ENCODE data around the gene SLC43A2.
"Not testable (repeated sequence)": the region's sequence is repeated elsewhere in the genome, so short reads cannot be mapped to it uniquely, and the experiment has no call there.

Gene SLC43A2

DNA sequence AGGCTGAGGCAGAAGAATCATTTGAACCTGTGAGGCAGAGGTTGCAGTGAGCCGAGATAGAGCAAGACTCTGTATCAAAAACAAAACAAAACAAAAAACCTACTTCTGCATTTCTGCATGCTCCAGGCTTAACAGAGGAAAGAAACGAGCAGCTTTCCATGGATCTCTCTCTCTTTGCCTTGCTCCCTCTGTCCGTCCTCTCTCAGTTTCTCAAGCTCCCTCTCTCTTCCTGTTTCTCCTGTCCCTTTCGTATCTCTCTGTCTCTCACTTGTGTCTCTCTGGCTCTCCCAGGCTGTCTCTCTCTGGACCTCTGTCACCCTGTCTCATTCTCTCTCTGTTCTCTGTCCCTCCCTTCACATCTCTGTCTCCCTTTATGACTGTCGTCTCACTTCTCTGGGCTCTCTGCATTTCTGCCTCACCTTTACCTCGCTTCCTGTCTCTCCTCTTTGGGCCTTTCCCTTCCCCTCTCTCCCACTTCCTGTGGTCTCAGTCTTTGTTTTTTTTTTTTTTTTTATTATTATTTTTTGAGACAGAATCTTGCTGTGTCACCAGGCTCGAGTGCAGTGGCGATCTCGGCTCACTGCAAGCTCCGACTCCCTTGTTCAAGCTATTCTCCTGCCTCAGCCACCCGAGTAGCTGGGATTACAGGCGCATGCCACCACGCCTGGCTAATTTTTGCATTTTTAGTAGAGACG is 62.0 kb downstream of the SLC43A2 start:
- Histone ChIP-seq H3K4me3 (ENCODE audit: low read depth in 1 of 2, low read length in 2 of 2) (peak overlapping the region in 1 of 2 experiments; percentile 1; a peak in 1 of 4 replicates), H3K9me3 (ENCODE audit: insufficient read depth, low read length, severe bottlenecking) (no peaks in the 10 kb centered on the region), H2AFZ (ENCODE audit: low read depth, low read length) (peak overlapping the region; percentile 69), H3K9ac (ENCODE audit: low read depth, low read length) (peak overlapping the region; percentile 37), H3K4me2 (ENCODE audit: insufficient read depth, low read length) (peak overlapping the region; percentile 39), H3K27me3 (ENCODE audit: insufficient read depth, low read length, poor library complexity) (no peaks in the 10 kb centered on the region), H3K4me1 (ENCODE audit: insufficient read depth, low read length) (peaks cover 46% of the 10 kb centered on the region), H3K79me2 (ENCODE audit: insufficient read depth, low read length) (peaks cover 12% of the 10 kb centered on the region), H4K20me1 (ENCODE audit: insufficient read depth, low read length) (peaks cover 4% of the 10 kb centered on the region), H3K27ac (ENCODE audit: low read length) (peak overlapping the region; percentile 79), H3K36me3 (ENCODE audit: insufficient read depth, low read length) (no peaks in the 10 kb centered on the region)
- DNase-seq (peak; percentile 60), ATAC-seq (ENCODE audit: insufficient read depth, low read depth) (peak; percentile 56)
- TF ChIP-seq, protein P1, sequence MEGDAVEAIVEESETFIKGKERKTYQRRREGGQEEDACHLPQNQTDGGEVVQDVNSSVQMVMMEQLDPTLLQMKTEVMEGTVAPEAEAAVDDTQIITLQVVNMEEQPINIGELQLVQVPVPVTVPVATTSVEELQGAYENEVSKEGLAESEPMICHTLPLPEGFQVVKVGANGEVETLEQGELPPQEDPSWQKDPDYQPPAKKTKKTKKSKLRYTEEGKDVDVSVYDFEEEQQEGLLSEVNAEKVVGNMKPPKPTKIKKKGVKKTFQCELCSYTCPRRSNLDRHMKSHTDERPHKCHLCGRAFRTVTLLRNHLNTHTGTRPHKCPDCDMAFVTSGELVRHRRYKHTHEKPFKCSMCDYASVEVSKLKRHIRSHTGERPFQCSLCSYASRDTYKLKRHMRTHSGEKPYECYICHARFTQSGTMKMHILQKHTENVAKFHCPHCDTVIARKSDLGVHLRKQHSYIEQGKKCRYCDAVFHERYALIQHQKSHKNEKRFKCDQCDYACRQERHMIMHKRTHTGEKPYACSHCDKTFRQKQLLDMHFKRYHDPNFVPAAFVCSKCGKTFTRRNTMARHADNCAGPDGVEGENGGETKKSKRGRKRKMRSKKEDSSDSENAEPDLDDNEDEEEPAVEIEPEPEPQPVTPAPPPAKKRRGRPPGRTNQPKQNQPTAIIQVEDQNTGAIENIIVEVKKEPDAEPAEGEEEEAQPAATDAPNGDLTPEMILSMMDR (IDR thresholded peaks at IDR 0.05; ENCODE audit: borderline replicate concordance, extremely low read depth, low read length, poor library complexity, severe bottlenecking): no peak
- no peak for TF ChIP-seq EZH2 (IDR thresholded peaks at IDR 0.05; ENCODE audit: borderline replicate concordance, low read depth, low read length, severe bottlenecking)

DNA sequence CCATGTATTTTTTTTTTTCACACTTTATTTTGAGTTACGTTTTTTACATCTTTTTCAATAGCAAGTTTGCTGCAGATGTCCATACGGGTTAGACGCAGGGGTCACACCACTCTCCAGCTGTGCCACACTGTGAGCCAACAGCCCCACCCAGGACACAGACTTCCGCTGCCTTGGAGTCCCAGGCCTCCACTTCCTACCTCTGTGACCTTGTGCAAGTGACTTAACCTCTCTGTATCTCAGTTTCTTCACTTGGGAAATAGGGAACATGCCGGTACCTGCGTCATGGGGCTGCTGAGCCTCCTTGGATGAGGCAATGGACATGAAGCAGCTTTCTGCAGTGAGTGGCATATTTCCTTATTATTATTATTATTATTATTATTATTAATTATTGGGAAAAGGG is 62.8 kb downstream of the SLC43A2 start:
- H3K9me3 ChIP-seq (ENCODE audit: insufficient read depth, low read length, severe bottlenecking): no peaks in the 10 kb centered on the region
- no peak overlapping the region for H2AFZ ChIP-seq (ENCODE audit: low read depth, low read length)
- H3K27ac ChIP-seq (ENCODE audit: low read length): peak overlapping the region; percentile 66
- no peak for ATAC-seq (ENCODE audit: insufficient read depth, low read depth)
- peaks cover 11% of the 10 kb centered on the region for H4K20me1 ChIP-seq (ENCODE audit: insufficient read depth, low read length)
- H3K4me1 ChIP-seq (ENCODE audit: insufficient read depth, low read length): peaks cover 53% of the 10 kb centered on the region
- H3K4me3 ChIP-seq (ENCODE audit: low read depth in 1 of 2, low read length in 2 of 2): no peak overlapping the region
- H3K36me3 ChIP-seq (ENCODE audit: insufficient read depth, low read length): 0 out of 2 replicates have a peak, but pooled peaks cover under 1% of the 10 kb centered on the region
- H3K79me2 ChIP-seq (ENCODE audit: insufficient read depth, low read length): peaks cover 20% of the 10 kb centered on the region
- H3K4me2 ChIP-seq (ENCODE audit: insufficient read depth, low read length): no peak overlapping the region
- H3K27me3 ChIP-seq (ENCODE audit: insufficient read depth, low read length, poor library complexity): no peaks in the 10 kb centered on the region
- no peak for TF ChIP-seq EZH2 (IDR thresholded peaks at IDR 0.05; ENCODE audit: borderline replicate concordance, low read depth, low read length, severe bottlenecking)
- TF ChIP-seq, protein P1 (IDR thresholded peaks at IDR 0.05; ENCODE audit: borderline replicate concordance, extremely low read depth, low read length, poor library complexity, severe bottlenecking): no peak
- H3K9ac ChIP-seq (ENCODE audit: low read depth, low read length): no peak overlapping the region
- DNase-seq: no peak

DNA sequence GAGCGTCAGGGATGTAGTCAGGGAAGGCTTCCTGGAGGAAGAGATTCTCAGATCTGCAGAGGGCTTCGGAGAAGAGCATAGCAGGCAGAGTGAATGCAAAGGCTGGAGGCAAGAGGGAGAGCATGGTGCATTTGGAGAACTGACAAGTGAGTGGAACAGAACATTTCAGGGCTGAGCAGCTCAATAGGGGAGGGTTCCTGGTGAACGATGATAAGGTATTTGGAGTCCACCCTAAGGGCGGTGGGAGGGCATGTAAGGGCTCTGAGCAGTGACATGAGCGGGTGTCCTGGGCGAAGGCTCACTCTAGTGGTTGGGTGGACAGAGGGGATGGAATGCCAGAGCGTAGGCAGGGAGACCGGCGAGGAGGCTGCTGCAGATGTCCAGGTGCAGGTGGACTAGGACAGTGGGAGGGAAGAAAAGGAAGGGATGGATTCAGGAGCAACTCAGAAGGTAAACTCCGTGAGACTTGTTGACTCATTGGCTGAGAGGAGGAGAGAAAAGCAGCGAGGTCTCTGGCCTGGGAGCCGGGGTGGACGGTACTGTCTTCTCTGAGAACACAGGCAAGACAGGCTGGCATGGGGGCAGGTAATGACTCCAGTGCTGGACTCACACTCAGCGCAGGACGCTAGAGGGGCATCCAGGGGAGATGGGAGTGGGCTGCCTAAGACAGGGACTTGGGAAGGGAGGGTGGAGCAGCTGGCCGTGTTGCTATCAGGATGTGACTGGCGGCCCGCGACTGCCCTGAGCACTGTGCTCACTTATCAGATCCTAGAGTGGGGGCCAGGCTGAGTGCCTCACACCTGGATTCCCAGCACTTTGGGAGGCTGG is 64.6 kb downstream of the SLC43A2 start:
- peak overlapping the region; percentile 68 for H3K9ac ChIP-seq (ENCODE audit: low read depth, low read length)
- no peaks in the 10 kb centered on the region for H3K27me3 ChIP-seq (ENCODE audit: insufficient read depth, low read length, poor library complexity)
- DNase-seq (no peak), ATAC-seq (ENCODE audit: insufficient read depth, low read depth) (no peak)
- peaks cover 18% of the 10 kb centered on the region for H3K36me3 ChIP-seq (ENCODE audit: insufficient read depth, low read length)
- H3K27ac ChIP-seq (ENCODE audit: low read length): peak overlapping the region; percentile 89
- peaks cover 67% of the 10 kb centered on the region for H3K4me1 ChIP-seq (ENCODE audit: insufficient read depth, low read length)
- no peak for TF ChIP-seq EZH2 (IDR thresholded peaks at IDR 0.05; ENCODE audit: borderline replicate concordance, low read depth, low read length, severe bottlenecking)
- TF ChIP-seq, protein P1 (IDR thresholded peaks at IDR 0.05; ENCODE audit: borderline replicate concordance, extremely low read depth, low read length, poor library complexity, severe bottlenecking): no peak
- no peaks in the 10 kb centered on the region for H3K9me3 ChIP-seq (ENCODE audit: insufficient read depth, low read length, severe bottlenecking)
- H3K4me2 ChIP-seq (ENCODE audit: insufficient read depth, low read length): peak overlapping the region; percentile 84
- H4K20me1 ChIP-seq (ENCODE audit: insufficient read depth, low read length): peaks cover 29% of the 10 kb centered on the region
- no peak overlapping the region for H2AFZ ChIP-seq (ENCODE audit: low read depth, low read length)
- peaks cover 38% of the 10 kb centered on the region for H3K79me2 ChIP-seq (ENCODE audit: insufficient read depth, low read length)
- no peak overlapping the region for H3K4me3 ChIP-seq (ENCODE audit: low read depth in 1 of 2, low read length in 2 of 2)

DNA sequence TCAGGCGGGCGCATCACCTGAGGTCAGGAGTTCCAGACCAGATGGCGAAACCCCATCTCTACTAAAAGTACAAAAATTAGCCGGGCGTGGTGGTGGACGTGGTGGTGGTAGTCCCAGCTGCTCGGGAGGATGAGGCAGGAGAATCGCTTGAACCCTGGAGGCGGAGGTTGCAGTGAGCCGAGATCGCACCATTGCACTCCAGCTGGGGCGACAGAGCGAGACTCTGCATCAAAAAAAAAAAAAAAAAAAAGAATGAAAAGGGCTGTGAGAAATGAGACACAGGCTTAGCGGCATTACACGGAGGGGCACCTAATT is 65.2 kb downstream of the SLC43A2 start:
- Histone ChIP-seq H3K9ac (ENCODE audit: low read depth, low read length) (peak overlapping the region; percentile 68), H3K27ac (ENCODE audit: low read length) (peak overlapping the region; percentile 89), H3K36me3 (ENCODE audit: insufficient read depth, low read length) (peaks cover 22% of the 10 kb centered on the region), H3K4me3 (ENCODE audit: low read depth in 1 of 2, low read length in 2 of 2) (peak overlapping the region in 1 of 2 experiments; percentile 74; a peak in 2 of 4 replicates), H3K4me1 (ENCODE audit: insufficient read depth, low read length) (peaks cover 70% of the 10 kb centered on the region), H3K4me2 (ENCODE audit: insufficient read depth, low read length) (peak overlapping the region; percentile 84), H4K20me1 (ENCODE audit: insufficient read depth, low read length) (peaks cover 34% of the 10 kb centered on the region), H3K79me2 (ENCODE audit: insufficient read depth, low read length) (peaks cover 44% of the 10 kb centered on the region)
- not testable (repeated sequence) for ATAC-seq (ENCODE audit: insufficient read depth, low read depth); DNase-seq; H3K9me3 ChIP-seq (ENCODE audit: insufficient read depth, low read length, severe bottlenecking); H2AFZ ChIP-seq (ENCODE audit: low read depth, low read length); H3K27me3 ChIP-seq (ENCODE audit: insufficient read depth, low read length, poor library complexity)

All from DND-41 (cell line).